Body of pancreas (tissue), 4 donors: ENCODE measurements around the gene TMEM52. TPM values are rescaled to one million over a fixed set of nuclear protein-coding genes. Genes with fewer than 3 reads are reported as not detected.
"Not testable (repeated sequence)": the region's sequence is repeated elsewhere in the genome, so short reads cannot be mapped to it uniquely, and the experiment has no call there.

Source experiments
- ATAC-seq: fragments of 150-250 bp; one replicate; pipeline ENCODE4 v1.9.1; 2016
- DNase-seq, 4 donors: peaks; one replicate each; pipeline ENCODE4 v3.0.0-alpha.2; 2019
- H3K27ac ChIP-seq, 4 donors: fragments of 200-600 bp; sonication (generic); 1 replicate in 3 of 4; 2 replicates in 1 of 4; pipeline versions ENCODE4 v1.5.1 to v1.6.1; 2016 to 2019; ENCODE audit warnings: mild to moderate bottlenecking in 1 of 4, mixed read lengths in 1 of 4, moderate library complexity in 1 of 4
- H3K27me3 ChIP-seq, 2 donors: fragments of 200-600 bp; sonication (generic); one replicate each; pipeline ENCODE4 v1.6.0; 2016; ENCODE audit warnings: mild to moderate bottlenecking in 1 of 2
- H3K36me3 ChIP-seq, 2 donors: fragments of 200-600 bp; sonication (generic); replicated peaks in 1 of 2; 2 replicates each; pipeline ENCODE4 v1.5.1; 2016; ENCODE audit warnings: low read depth in 2 of 2; ENCODE audit not compliant: insufficient read depth in 1 of 2
- H3K4me1 ChIP-seq: fragments of 200-600 bp; sonication (generic); one replicate; pipeline ENCODE4 v1.6.0; 2016
- H3K4me3 ChIP-seq, 2 donors: fragments of 200-600 bp; sonication (generic); 1 replicate in 1 of 2; 2 replicates in 1 of 2; pipeline ENCODE4 v1.5.1; 2016 to 2019
- H3K9me3 ChIP-seq, 3 donors: fragments of 200-600 bp; sonication (generic); 1 replicate in 2 of 3; 2 replicates in 1 of 3; pipeline ENCODE4 v1.5.1; 2016
- POLR2A ChIP-seq, 3 donors: fragments of 450-650 bp; IDR thresholded peaks; one replicate each; pipeline ENCODE4 v1.6.1; 2016; ENCODE audit warnings: antibody characterized with exemption in 3 of 3, mild to moderate bottlenecking in 2 of 3
- WGBS, 2 donors: methylation state at CpG; one replicate each; pipeline ENCODE4 v1.1.5; 2017; 5-methylcytosine and 5-hydroxymethylcytosine counted together
- intact Hi-C: fragments of 100-400 bp; cut with DNase I; formaldehyde crosslinking; loops from one replicate; pipeline ENCODE4 v1.15.1; 2023
- total RNA-seq, 2 donors: library from RNA; depleted of rRNA; stranded (reverse); fragments of >200 nt; gene quantifications; one replicate each; pipeline ENCODE4 v1.1.0, GENCODE V29; 2016
- TF ChIP-seq, protein P1 (sequence below), 7 experiments: fragments of 450-650 bp in 4 of 7; fragments of 200-600 bp in 3 of 7; sonication (generic) in 3 of 7; IDR thresholded peaks; one replicate each; pipeline ENCODE4 v1.5.1; 2016 to 2019; ENCODE audit warnings: antibody characterized with exemption in 7 of 7

TMEM52 gene
- total RNA-seq, 2 donors from 2014 or later: 65.6 to 107 TPM

DNA sequence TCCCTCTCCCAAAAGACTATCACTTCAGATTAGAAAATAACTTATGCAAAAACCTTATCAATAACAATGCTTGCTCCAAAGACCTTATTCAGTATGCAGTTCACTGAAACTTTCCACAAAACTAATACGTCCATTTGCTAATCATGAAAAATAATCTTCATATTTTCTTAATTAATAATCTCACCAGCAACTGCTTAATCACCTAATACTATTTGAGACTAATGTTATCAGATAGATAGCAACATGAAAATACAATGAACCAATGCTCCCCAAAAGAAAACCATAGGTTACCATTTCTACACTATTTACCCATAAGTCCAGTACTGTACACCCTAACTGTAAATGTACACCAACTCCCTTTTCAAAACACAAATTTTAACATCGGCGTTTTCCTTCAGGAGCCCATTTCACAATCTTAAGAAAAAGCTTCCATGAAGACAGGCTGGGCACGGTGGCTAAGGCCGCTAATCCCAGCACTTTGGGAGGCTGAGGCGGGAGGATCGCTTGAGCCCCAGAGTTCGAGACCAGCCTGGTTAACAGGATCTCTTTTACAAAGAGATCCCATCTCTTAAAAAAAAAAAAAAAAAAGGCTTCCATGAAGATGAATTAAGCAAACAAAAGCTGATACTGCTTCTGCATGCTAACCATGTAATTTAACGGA lies 29.9 kb downstream of the TMEM52 start:
- ATAC-seq: no peak
- peaks cover 52% of the 10 kb centered on the region for H3K4me1 ChIP-seq
- DNase-seq: no peak
- H3K27me3 ChIP-seq: no peaks in the 10 kb centered on the region
- no peaks in the 10 kb centered on the region for H3K9me3 ChIP-seq
- TF ChIP-seq POLR2A (IDR thresholded peaks at IDR 0.05): no peak
- TF ChIP-seq, protein P1, sequence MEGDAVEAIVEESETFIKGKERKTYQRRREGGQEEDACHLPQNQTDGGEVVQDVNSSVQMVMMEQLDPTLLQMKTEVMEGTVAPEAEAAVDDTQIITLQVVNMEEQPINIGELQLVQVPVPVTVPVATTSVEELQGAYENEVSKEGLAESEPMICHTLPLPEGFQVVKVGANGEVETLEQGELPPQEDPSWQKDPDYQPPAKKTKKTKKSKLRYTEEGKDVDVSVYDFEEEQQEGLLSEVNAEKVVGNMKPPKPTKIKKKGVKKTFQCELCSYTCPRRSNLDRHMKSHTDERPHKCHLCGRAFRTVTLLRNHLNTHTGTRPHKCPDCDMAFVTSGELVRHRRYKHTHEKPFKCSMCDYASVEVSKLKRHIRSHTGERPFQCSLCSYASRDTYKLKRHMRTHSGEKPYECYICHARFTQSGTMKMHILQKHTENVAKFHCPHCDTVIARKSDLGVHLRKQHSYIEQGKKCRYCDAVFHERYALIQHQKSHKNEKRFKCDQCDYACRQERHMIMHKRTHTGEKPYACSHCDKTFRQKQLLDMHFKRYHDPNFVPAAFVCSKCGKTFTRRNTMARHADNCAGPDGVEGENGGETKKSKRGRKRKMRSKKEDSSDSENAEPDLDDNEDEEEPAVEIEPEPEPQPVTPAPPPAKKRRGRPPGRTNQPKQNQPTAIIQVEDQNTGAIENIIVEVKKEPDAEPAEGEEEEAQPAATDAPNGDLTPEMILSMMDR (IDR thresholded peaks at IDR 0.05): no peak
- H3K4me3 ChIP-seq: peak overlapping the region in 1 of 2 donors; percentile 81
- H3K27ac ChIP-seq: peak overlapping the region in 3 of 4 donors; percentile 81 to 96 (median 91)
- H3K36me3 ChIP-seq: no peaks in the 10 kb centered on the region
- intact Hi-C loops: loop anchor here (5.0 to 10.0 kb wide), 2 partner anchors 54 to 102 kb away; no protein-coding TSS in a partner anchor
- 14 to 26% methylated on average over 9 of the region's 9 CpGs for WGBS, 2 donors

DNA sequence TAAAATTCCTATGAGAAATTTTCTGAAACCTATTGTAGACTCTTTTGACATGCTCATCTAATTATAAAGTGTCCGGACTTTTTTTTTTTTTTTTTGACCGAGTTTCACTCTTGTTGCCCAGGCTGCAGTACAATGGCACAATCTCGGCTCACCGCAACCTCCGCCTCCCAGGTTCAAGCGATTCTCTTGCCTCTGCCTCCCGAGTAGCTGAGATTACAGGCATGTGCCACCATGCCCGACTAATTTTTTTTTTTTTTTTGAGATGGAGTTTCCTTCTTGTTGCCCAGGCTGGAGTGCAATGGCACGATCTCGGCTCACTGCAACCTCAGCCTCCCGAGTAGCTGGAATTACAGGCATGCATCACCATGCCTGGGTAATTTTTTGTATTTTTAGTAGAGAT lies 35.2 kb downstream of the TMEM52 start:
- H3K4me3 ChIP-seq, H3K9me3 ChIP-seq, H3K36me3 ChIP-seq, ATAC-seq, H3K27ac ChIP-seq, DNase-seq, H3K27me3 ChIP-seq: not testable (repeated sequence)
- intact Hi-C loops: loop anchor here (10.0 kb wide), 1 partner anchor 49 kb away; no protein-coding TSS in a partner anchor
- WGBS, 2 donors: 78 to 94% methylated on average over 11 of the region's 11 CpGs
- peaks cover 67% of the 10 kb centered on the region for H3K4me1 ChIP-seq

DNA sequence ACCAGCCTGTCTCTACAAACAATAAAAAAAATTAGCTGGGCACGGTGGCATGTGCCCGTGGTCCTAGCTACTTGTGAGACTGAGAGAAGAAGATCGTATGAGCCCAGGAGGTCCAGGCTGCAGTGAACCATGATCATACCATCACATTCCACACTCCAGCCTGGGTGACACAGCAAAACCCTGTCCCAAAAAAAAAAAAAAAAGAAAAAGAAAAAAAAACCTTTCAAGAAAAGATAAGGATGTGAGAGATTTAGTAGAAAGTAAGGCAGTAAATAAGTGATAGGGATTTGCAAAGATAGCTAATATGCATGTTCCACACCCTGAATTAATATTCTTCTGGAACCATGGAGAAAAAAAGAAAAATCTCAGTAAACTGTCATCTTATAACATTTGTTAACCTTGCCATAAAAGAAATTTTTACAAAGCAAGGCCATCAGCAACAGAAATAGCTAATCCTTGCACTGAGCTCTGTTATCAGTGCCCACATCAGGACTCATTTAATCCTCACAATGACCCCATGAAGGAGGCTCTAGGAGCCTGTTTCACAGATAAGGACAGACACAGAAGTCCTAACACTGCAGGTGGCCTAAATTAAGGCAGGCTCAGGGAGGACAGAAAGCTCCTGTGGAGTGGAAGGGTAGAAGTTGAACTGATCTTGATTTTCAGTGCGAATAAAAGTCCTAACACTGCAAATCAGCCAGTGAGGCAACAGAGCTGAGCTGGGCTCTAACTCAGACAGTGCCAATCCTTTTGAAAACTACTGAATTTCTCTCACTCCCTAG lies 35.8 kb downstream of the TMEM52 start:
- Histone ChIP-seq H3K36me3 (no peaks in the 10 kb centered on the region), H3K27me3 (no peaks in the 10 kb centered on the region), H3K27ac (peak overlapping the region in 2 of 4 donors; percentile 7 to 44), H3K4me1 (peaks cover 65% of the 10 kb centered on the region), H3K9me3 (no peaks in the 10 kb centered on the region), H3K4me3 (no peak overlapping the region)
- ATAC-seq (no peak), DNase-seq (no peak)
- WGBS, 2 donors: 54 to 55% methylated on average over 4 of the region's 4 CpGs
- TF ChIP-seq, protein P1 (IDR thresholded peaks at IDR 0.05): no peak
- TF ChIP-seq POLR2A (IDR thresholded peaks at IDR 0.05): no peak
- intact Hi-C loops: loop anchor here (10.0 kb wide), 1 partner anchor 48 kb away; no protein-coding TSS in a partner anchor

DNA sequence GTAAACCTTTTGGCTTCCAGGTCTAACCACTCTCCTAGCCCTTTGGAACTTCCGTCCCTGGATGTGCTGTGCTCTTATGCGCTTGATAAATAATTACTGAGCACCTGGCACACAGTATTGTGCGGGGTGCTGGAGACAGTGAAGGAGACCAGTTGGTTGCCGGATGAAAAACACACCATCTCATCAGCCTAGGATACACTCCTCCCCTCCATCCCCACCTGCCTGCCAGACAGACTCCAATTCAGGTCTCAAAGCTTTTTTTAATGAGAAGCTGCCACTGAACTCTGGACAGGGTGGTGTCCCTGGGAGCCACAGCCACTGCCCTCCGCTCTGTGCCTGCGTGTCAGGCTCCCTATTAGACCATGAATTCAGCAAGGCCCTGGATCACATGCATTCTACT lies 37.4 kb downstream of the TMEM52 start:
- Histone ChIP-seq H3K27me3 (no peaks in the 10 kb centered on the region), H3K4me1 (peaks cover 50% of the 10 kb centered on the region), H3K27ac (no peak overlapping the region), H3K36me3 (no peaks in the 10 kb centered on the region), H3K9me3 (no peaks in the 10 kb centered on the region), H3K4me3 (no peak overlapping the region)
- WGBS, 2 donors: 56 to 73% methylated on average over 6 of the region's 6 CpGs
- TF ChIP-seq POLR2A (IDR thresholded peaks at IDR 0.05): no peak
- TF ChIP-seq, protein P1 (IDR thresholded peaks at IDR 0.05): no peak
- intact Hi-C loops: loop anchor here (10.0 kb wide), 1 partner anchor 47 kb away; no protein-coding TSS in a partner anchor
- ATAC-seq (no peak), DNase-seq (peak in 2 of 4 donors; percentile 13 to 21)

DNA sequence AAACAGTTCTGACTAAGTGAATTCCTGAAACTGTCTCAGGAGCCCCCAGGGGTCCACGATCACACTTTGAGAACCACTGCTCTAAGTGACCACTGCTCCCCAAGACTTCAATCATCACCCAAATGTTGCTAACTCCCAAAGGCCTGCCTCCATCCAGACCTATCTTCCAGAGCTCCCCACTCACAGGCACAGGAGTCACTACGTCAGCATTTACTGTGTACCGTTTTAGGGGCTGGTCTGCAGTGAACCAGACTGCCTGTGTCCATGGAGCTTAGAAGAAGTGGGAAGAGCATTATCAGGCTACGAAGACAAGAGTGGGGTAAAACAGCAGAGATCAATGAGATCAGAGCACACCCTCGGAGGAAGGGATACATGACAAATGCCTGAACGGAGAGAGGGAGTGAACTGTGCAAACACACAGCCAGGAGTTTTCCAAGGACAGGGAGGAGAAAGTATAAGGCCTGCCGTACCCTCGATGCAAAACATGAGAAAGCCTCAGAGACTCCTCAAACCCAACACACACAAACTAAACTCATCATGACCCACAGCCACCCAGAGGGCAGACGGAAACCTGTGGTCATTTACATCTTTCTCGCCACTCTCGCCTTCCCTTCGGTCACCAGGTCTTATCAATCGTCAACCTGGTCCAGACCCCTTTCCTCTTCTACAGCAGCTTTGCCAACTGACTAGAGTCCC lies 38.3 kb downstream of the TMEM52 start:
- DNase-seq (no peak), ATAC-seq (no peak)
- TF ChIP-seq POLR2A (IDR thresholded peaks at IDR 0.05): no peak
- TF ChIP-seq, protein P1 (IDR thresholded peaks at IDR 0.05): no peak
- H3K9me3 ChIP-seq: no peaks in the 10 kb centered on the region
- peaks cover 43% of the 10 kb centered on the region for H3K4me1 ChIP-seq
- no peak overlapping the region for H3K27ac ChIP-seq
- H3K27me3 ChIP-seq: no peaks in the 10 kb centered on the region
- no peaks in the 10 kb centered on the region for H3K36me3 ChIP-seq
- intact Hi-C loops: loop anchor here (10.0 kb wide), 1 partner anchor 46 kb away; no protein-coding TSS in a partner anchor
- 43 to 51% methylated on average over 13 of the region's 13 CpGs for WGBS, 2 donors
- no peak overlapping the region for H3K4me3 ChIP-seq
